ENCODE measurements around the gene PPDPF. TPM values are rescaled to one million over a fixed set of nuclear protein-coding genes. Genes with fewer than 3 reads are reported as not detected.

Gene PPDPF
- total RNA-seq, 2 experiments from 2014 or later = 163 to 166 TPM

DNA sequence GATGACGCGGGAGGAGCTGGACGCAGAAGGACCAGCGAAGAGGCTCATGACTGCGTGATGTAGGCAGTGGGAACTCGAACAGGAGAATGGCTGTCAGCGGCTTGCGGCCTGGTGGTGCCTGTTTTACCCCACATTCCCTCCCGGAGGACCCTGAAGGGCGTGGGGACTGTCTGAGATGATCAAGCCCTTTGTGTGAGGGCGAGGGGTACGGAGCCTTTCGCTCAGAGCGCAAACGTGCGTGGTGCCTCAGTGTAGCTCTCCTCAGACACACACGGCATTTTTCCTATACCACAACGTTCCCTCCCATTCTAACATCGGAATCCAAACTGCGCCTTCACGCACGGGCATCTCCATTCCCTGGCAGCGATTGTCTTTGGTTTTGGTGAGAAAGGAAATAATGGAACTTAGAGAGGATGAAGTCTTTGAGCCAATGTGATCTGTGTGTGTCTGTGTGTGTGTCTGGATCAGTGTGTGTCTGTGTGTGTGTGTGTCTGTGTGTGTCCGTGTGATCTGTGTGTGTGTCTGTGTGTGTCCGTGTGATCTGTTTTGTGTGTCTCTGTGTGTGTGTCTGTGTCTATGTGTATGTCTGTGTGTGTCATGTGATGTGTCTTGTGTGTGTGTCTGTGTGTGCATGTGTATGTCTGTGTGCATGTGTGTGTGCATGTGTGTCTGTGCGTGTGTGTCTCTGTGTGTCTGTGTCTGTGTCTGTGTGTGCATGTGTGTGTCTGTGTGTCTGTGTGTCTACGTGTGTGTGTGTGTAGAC, 11.3 kb downstream of the PPDPF start:
- ChIA-PET CTCF (interaction anchor here (1.9 kb wide), 1 partner anchor 35 kb away, joined by 4 read pairs; no protein-coding TSS in a partner anchor), POLR2A (no interaction called here)

GRCh38 chr20:63532449-63532971, 11.9 kb downstream of the PPDPF start:
- CTCF ChIA-PET = no interaction called here
- POLR2A ChIA-PET = no interaction called here

DNA sequence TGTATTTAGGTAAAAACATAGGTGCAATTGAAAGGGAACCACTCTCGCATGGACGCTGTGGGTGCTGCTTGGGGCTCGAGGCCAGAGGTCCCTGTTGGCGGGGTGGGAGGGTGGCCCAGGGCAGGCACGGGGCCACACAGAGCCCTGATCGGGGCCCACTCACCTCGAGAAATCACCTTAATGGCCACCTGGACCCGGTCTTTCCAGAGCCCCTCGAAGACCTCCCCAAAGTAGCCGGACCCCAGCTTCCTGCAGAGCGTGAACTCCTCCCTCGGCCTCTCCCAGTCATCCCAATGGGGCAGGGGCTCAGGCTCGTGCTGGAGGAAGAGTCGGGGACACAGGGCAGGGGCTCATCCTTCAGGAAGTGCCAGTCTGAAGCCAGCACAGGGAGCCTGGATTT, 12.8 kb downstream of the PPDPF start:
- POLR2A ChIA-PET = no interaction called here

GRCh38 chr20:63533871-63534393, 13.4 kb downstream of the PPDPF start:
- ChIA-PET CTCF (interaction anchor here (1.5 kb wide), 1 partner anchor 38 kb away, joined by 4 read pairs; no protein-coding TSS in a partner anchor), POLR2A (no interaction called here)

More for the DNA sequence above, 12.8 kb downstream of the PPDPF start:
- CTCF ChIA-PET = no interaction called here

DNA sequence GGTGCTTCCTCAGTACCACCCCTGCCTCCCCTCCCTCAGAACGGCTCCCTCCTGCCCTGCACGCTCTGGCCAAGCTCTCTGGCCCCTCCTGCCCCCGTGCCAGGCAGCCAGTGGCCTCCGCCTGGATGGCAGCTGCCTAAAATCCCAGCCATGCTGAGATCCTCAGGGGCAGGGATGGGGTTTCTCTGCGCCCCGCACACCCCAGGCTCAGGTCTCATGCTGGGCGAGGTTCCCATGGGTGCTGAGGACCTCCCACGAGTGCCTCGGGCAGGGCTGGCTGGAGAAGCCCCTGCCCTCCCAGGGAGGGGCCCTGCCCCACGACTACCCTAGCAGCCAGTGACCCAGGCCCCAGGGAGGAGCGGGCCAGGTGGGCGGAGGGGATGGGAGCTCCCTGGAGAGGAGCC, 13.9 kb downstream of the PPDPF start:
- POLR2A ChIA-PET = interaction anchor here (1.0 kb wide), 1 partner anchor 13 kb away, joined by 3 read pairs; no protein-coding TSS in a partner anchor
- CTCF ChIA-PET = interaction anchor here (1.5 kb wide), 1 partner anchor 38 kb away, joined by 4 read pairs; no protein-coding TSS in a partner anchor

DNA sequence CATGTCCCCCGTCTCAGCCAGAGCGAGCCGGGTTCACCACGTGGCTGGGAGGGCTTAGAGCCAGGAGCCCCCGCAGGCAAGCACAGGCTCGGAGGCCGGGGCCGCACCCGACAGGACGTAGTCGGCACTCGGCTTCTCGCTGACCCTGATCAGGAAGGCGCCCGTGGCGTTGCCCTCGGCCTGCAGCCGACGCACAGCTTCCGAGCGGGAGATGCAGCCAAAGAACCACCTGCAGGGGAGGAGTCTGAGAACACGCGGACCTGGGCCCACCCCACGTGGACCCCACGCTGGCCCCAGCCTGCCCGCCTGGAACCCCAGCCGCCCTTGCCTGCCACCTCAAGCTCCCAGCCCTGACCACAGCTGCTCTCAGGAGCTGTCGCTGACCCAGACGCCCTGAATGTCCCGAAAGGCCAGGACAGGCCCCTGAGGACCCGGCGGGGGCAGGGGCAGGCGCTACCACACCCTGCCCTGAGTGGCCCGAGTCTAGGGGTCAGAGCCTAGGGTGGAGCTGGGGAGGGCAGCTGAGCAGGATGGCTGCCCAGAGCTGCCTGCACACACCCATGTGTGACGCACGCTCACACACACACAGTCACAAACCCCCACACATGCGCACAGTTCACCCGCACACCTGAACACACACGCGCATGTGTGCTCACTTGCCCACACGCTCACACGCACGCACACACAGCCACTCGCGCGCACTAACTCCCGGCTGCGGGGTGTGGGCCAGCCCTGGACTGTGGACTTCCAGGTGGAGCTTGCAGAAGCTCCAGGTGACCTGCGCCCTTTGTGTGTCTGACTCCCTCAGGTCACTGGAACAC, 14.5 kb downstream of the PPDPF start:
- CTCF ChIA-PET = interaction anchor here (0.6 to 1.5 kb wide), 2 partner anchors 39 to 247 kb away, joined by 3 to 4 read pairs; no protein-coding TSS in a partner anchor
- POLR2A ChIA-PET = interaction anchor here (1.0 kb wide), 1 partner anchor 14 kb away, joined by 3 read pairs; no protein-coding TSS in a partner anchor

GRCh38 chr20:63536241-63536977, 15.8 kb downstream of the PPDPF start:
- CTCF ChIA-PET = interaction anchor here (1.1 to 2.9 kb wide), 9 partner anchors 14 to 437 kb away, joined by 3 to 32 read pairs (median 8); partner anchors contain the start of genes HELZ2, PPDPF, RTEL1 and UCKL1
- POLR2A ChIA-PET = interaction anchor here (1.6 to 2.8 kb wide), 2 partner anchors 14 to 122 kb away, joined by 6 to 31 read pairs; partner anchors contain the start of genes PPDPF and RTEL1

GRCh38 chr20:63536997-63537524, 16.5 kb downstream of the PPDPF start, which contains the start of gene PTK6:
PTK6 (minus strand) TSS chr20:63537376; CDS start chr20:63537314, 62 bp downstream.
- CTCF ChIA-PET = interaction anchor here (0.6 to 2.9 kb wide), 37 partner anchors 9 to 715 kb away, joined by 3 to 32 read pairs (median 3); partner anchors contain the start of genes ARFRP1, FNDC11, HELZ2 and LIME1
- POLR2A ChIA-PET = interaction anchor here (0.8 to 2.8 kb wide), 7 partner anchors 15 to 327 kb away, joined by 3 to 31 read pairs (median 4); partner anchors contain the start of genes ARFRP1, PPDPF, RTEL1 and ZGPAT

- POLR2A ChIA-PET = interaction anchor here (0.7 to 2.8 kb wide), 10 partner anchors 8 to 327 kb away, joined by 3 to 31 read pairs (median 4); partner anchors contain the start of genes ARFRP1, HELZ2, PPDPF and RTEL1
- CTCF ChIA-PET = interaction anchor here (0.6 to 2.9 kb wide), 41 partner anchors 9 to 715 kb away, joined by 3 to 32 read pairs (median 3); partner anchors contain the start of genes ARFRP1, FNDC11, HELZ2 and LIME1
Observed at GRCh38 chr20:63537525-63538203, 17.1 kb downstream of the PPDPF start.

- ChIA-PET CTCF (interaction anchor here (0.6 to 2.9 kb wide), 33 partner anchors 8 to 564 kb away, joined by 3 to 32 read pairs (median 4); partner anchors contain the start of genes ARFRP1, FNDC11, HELZ2 and LIME1), POLR2A (interaction anchor here (0.7 to 2.8 kb wide), 10 partner anchors 9 to 326 kb away, joined by 3 to 31 read pairs (median 4); partner anchors contain the start of genes ARFRP1, HELZ2, PPDPF and RTEL1)
Observed at GRCh38 chr20:63538204-63539091, 17.9 kb downstream of the PPDPF start.

GRCh38 chr20:63539092-63539430, 18.5 kb downstream of the PPDPF start:
- CTCF ChIA-PET = interaction anchor here (1.3 to 2.5 kb wide), 8 partner anchors 17 to 326 kb away, joined by 3 to 14 read pairs (median 5); partner anchors contain the start of gene TPD52L2
- POLR2A ChIA-PET = interaction anchor here (1.9 kb wide), 1 partner anchor 14 kb away, joined by 7 read pairs; no protein-coding TSS in a partner anchor

- ChIA-PET CTCF (interaction anchor here (0.8 to 1.6 kb wide), 5 partner anchors 16 to 324 kb away, joined by 3 to 5 read pairs (median 3); no protein-coding TSS in a partner anchor), POLR2A (no interaction called here)
Observed at GRCh38 chr20:63539441-63540370, 19.1 kb downstream of the PPDPF start.

DNA sequence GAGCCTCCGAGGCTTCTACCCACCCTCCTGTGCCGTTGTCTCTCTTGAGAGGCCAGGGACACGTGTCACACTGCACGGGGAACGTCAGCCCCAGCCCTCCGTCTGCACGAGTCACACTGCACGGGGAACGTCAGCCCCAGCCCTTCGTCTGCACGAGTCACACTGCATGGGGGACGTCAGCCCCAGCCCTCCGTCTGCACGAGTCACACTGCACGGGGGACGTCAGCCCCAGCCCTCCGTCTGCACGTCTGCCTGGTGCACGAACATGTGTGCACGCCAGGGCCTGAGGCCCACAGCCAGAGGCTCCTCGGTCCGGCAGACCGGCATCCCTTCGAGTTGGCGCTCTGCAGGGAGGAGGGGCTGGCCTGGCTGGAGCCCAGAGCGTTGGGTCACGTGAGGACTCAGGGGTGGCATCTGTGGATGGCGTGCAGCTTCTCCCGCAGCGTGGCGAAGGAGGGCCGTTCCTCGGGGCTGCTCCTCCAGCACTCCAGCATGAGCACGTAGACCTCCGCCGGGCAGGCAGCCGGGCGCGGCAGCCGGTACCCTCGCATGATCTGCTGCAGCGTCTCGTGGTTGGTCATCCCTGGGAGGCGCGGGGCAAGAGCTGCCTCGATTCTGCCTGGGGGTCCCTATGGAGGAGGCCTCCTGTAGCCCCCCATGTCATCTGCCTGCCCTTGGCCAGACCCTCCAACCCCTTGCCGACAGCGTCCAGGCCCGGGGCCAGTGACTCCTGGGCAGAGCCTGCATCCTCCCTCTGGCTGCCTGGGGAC, 20.0 kb downstream of the PPDPF start:
- CTCF ChIA-PET = interaction anchor here (0.6 to 1.2 kb wide), 3 partner anchors 92 to 323 kb away, joined by 3 read pairs; no protein-coding TSS in a partner anchor

GRCh38 chr20:63541371-63541770, 20.8 kb downstream of the PPDPF start:
- ChIA-PET POLR2A (no interaction called here), CTCF (interaction anchor here (0.6 kb wide), 1 partner anchor 91 kb away, joined by 3 read pairs; no protein-coding TSS in a partner anchor)

More for the DNA sequence above, 20.0 kb downstream of the PPDPF start:
- POLR2A ChIA-PET = no interaction called here
